ENCODE measurements around the gene HACL1. TPM values are rescaled to one million over a fixed set of nuclear protein-coding genes. Genes with fewer than 3 reads are reported as not detected.
A peak's percentile ranks its signal among the peaks of the same experiment; 100 is the strongest.
"Not testable (repeated sequence)": the region's sequence is repeated elsewhere in the genome, so short reads cannot be mapped to it uniquely, and the experiment has no call there.

Gene HACL1
- total RNA-seq, 4 donors from 2014 or later = 22.5 to 50.1 (median 33.0) TPM

- Histone ChIP-seq H3K27ac (no peak overlapping the region), H3K4me1 (no peaks in the 10 kb centered on the region), H3K27me3 (no peaks in the 10 kb centered on the region), H3K9me3 (no peaks in the 10 kb centered on the region), H3K36me3 (no peaks in the 10 kb centered on the region), H3K4me3 (no peak overlapping the region)
- TF ChIP-seq CTCF (IDR thresholded peaks at IDR 0.05) (no peak), POLR2A (IDR thresholded peaks at IDR 0.05) (no peak)
- no peak for DNase-seq
Observed at GRCh38 chr3:15539066-15539465, 62.3 kb downstream of the HACL1 start.

GRCh38 chr3:15538345-15538744 lies 63.0 kb downstream of the HACL1 start:
- DNase-seq = no peak
- TF ChIP-seq POLR2A (IDR thresholded peaks at IDR 0.05) = no peak
- TF ChIP-seq CTCF (IDR thresholded peaks at IDR 0.05) = no peak
- Histone ChIP-seq H3K27me3 (no peaks in the 10 kb centered on the region), H3K4me3 (no peak overlapping the region), H3K27ac (no peak overlapping the region), H3K36me3 (no peaks in the 10 kb centered on the region), H3K9me3 (no peaks in the 10 kb centered on the region), H3K4me1 (no peaks in the 10 kb centered on the region)

GRCh38 chr3:15536856-15537255 lies 64.5 kb downstream of the HACL1 start:
- no peak for TF ChIP-seq POLR2A (IDR thresholded peaks at IDR 0.05)
- TF ChIP-seq CTCF (IDR thresholded peaks at IDR 0.05) = no peak
- Histone ChIP-seq H3K36me3 (no peaks in the 10 kb centered on the region), H3K9me3 (no peaks in the 10 kb centered on the region), H3K4me3 (no peak overlapping the region), H3K27me3 (no peaks in the 10 kb centered on the region), H3K27ac (peak overlapping the region in 3 of 4 donors; percentile 14 to 76 (median 17)), H3K4me1 (no peaks in the 10 kb centered on the region)
- DNase-seq = no peak

- H3K4me3 ChIP-seq = no peak overlapping the region
- no peaks in the 10 kb centered on the region for H3K27me3 ChIP-seq
- H3K36me3 ChIP-seq = no peaks in the 10 kb centered on the region
- H3K4me1 ChIP-seq = no peaks in the 10 kb centered on the region
- peak overlapping the region in 2 of 4 donors; percentile 17 to 76 for H3K27ac ChIP-seq
- no peaks in the 10 kb centered on the region for H3K9me3 ChIP-seq
- TF ChIP-seq CTCF (IDR thresholded peaks at IDR 0.05) (no peak), POLR2A (IDR thresholded peaks at IDR 0.05) (no peak)
- DNase-seq = peak in 1 of 3 donors; percentile 52
Observed at GRCh38 chr3:15535732-15536131, 65.6 kb downstream of the HACL1 start.

- H3K4me3 ChIP-seq, H3K27ac ChIP-seq, H3K9me3 ChIP-seq, H3K36me3 ChIP-seq, H3K27me3 ChIP-seq, DNase-seq, H3K4me1 ChIP-seq: not testable (repeated sequence)
Observed at GRCh38 chr3:15532614-15533013, 68.8 kb downstream of the HACL1 start.

- no peaks in the 10 kb centered on the region for H3K27me3 ChIP-seq
- TF ChIP-seq POLR2A (IDR thresholded peaks at IDR 0.05) = no peak
- no peak for TF ChIP-seq CTCF (IDR thresholded peaks at IDR 0.05)
- no peaks in the 10 kb centered on the region for H3K4me1 ChIP-seq
- no peak overlapping the region for H3K27ac ChIP-seq
- H3K9me3 ChIP-seq = no peaks in the 10 kb centered on the region
- DNase-seq = no peak
- H3K36me3 ChIP-seq = no peaks in the 10 kb centered on the region
- no peak overlapping the region for H3K4me3 ChIP-seq
Observed at GRCh38 chr3:15531346-15531745, 70.0 kb downstream of the HACL1 start.
